ENCODE results near the gene THSD4.

The THSD4 gene

GRCh38 chr15:71094137-71094536 lies 21.1 kb upstream of the THSD4 start:
- Histone ChIP-seq H3K4me3 (ENCODE audit: low read length) (no peak overlapping the region), H3K27me3 (ENCODE audit: control insufficient read depth, low read length) (no peaks in the 10 kb centered on the region), H3K79me2 (ENCODE audit: control insufficient read depth, low read length) (no peaks in the 10 kb centered on the region), H4K20me1 (ENCODE audit: control insufficient read depth, insufficient read depth, low read depth, low read length) (no peaks in the 10 kb centered on the region), H3K27ac (ENCODE audit: low read depth, low read length) (no peak overlapping the region), H3K4me1 (ENCODE audit: control insufficient read depth, low read length) (no peaks in the 10 kb centered on the region), H3K36me3 (ENCODE audit: control insufficient read depth, low read length) (no peaks in the 10 kb centered on the region), H3K4me2 (ENCODE audit: low read length) (no peak overlapping the region), H3F3A (ENCODE audit: control insufficient read depth, insufficient read depth) (no peaks in the 10 kb centered on the region), H3K9me3 (ENCODE audit: control insufficient read depth, insufficient read depth, low read length) (no peaks in the 10 kb centered on the region; the same call in 1 of the 2 replicates), H3K9me2 (replicated peaks; ENCODE audit: control insufficient read depth, low read length) (no peaks in the 10 kb centered on the region)
- TF ChIP-seq CTCF (IDR thresholded peaks at IDR 0.05; ENCODE audit: low read depth, low read length, poor library complexity, severe bottlenecking) (no peak), EZH2phosphoT487 (IDR thresholded peaks at IDR 0.05; ENCODE audit: borderline replicate concordance, low read length) (no peak)

GRCh38 chr15:71096676-71097075 lies 18.6 kb upstream of the THSD4 start:
- no peak overlapping the region for H3K4me3 ChIP-seq (ENCODE audit: low read length)
- no peaks in the 10 kb centered on the region for H3K4me1 ChIP-seq (ENCODE audit: control insufficient read depth, low read length)
- no peaks in the 10 kb centered on the region; the same call in 1 of the 2 replicates for H3K9me3 ChIP-seq (ENCODE audit: control insufficient read depth, insufficient read depth, low read length)
- H3K4me2 ChIP-seq (ENCODE audit: low read length), result no peak overlapping the region
- H3K36me3 ChIP-seq (ENCODE audit: control insufficient read depth, low read length), result no peaks in the 10 kb centered on the region
- no peak overlapping the region for H3K27ac ChIP-seq (ENCODE audit: low read depth, low read length)
- H4K20me1 ChIP-seq (ENCODE audit: control insufficient read depth, insufficient read depth, low read depth, low read length), result no peaks in the 10 kb centered on the region
- H3K79me2 ChIP-seq (ENCODE audit: control insufficient read depth, low read length), result no peaks in the 10 kb centered on the region
- TF ChIP-seq CTCF (IDR thresholded peaks at IDR 0.05; ENCODE audit: low read depth, low read length, poor library complexity, severe bottlenecking), result no peak
- TF ChIP-seq EZH2phosphoT487 (IDR thresholded peaks at IDR 0.05; ENCODE audit: borderline replicate concordance, low read length), result no peak
- H3F3A ChIP-seq (ENCODE audit: control insufficient read depth, insufficient read depth), result no peaks in the 10 kb centered on the region
- H3K9me2 ChIP-seq (replicated peaks; ENCODE audit: control insufficient read depth, low read length), result no peaks in the 10 kb centered on the region
- no peaks in the 10 kb centered on the region for H3K27me3 ChIP-seq (ENCODE audit: control insufficient read depth, low read length)

- TF ChIP-seq EZH2phosphoT487 (IDR thresholded peaks at IDR 0.05; ENCODE audit: borderline replicate concordance, low read length) (no peak), CTCF (IDR thresholded peaks at IDR 0.05; ENCODE audit: low read depth, low read length, poor library complexity, severe bottlenecking) (no peak)
- no peaks in the 10 kb centered on the region for H3F3A ChIP-seq (ENCODE audit: control insufficient read depth, insufficient read depth)
- H3K4me3 ChIP-seq (ENCODE audit: low read length), result no peak overlapping the region
- H3K4me1 ChIP-seq (ENCODE audit: control insufficient read depth, low read length), result no peaks in the 10 kb centered on the region
- H3K4me2 ChIP-seq (ENCODE audit: low read length), result no peak overlapping the region
- no peaks in the 10 kb centered on the region for H3K36me3 ChIP-seq (ENCODE audit: control insufficient read depth, low read length)
- no peaks in the 10 kb centered on the region; the same call in 1 of the 2 replicates for H3K9me3 ChIP-seq (ENCODE audit: control insufficient read depth, insufficient read depth, low read length)
- no peak overlapping the region for H3K27ac ChIP-seq (ENCODE audit: low read depth, low read length)
- no peaks in the 10 kb centered on the region for H4K20me1 ChIP-seq (ENCODE audit: control insufficient read depth, insufficient read depth, low read depth, low read length)
- H3K9me2 ChIP-seq (replicated peaks; ENCODE audit: control insufficient read depth, low read length), result no peaks in the 10 kb centered on the region
- no peaks in the 10 kb centered on the region for H3K27me3 ChIP-seq (ENCODE audit: control insufficient read depth, low read length)
- H3K79me2 ChIP-seq (ENCODE audit: control insufficient read depth, low read length), result no peaks in the 10 kb centered on the region
Observed at GRCh38 chr15:71097890-71098289, 17.4 kb upstream of the THSD4 start.

- no peak for TF ChIP-seq CTCF (IDR thresholded peaks at IDR 0.05; ENCODE audit: low read depth, low read length, poor library complexity, severe bottlenecking)
- no peak for TF ChIP-seq EZH2phosphoT487 (IDR thresholded peaks at IDR 0.05; ENCODE audit: borderline replicate concordance, low read length)
Observed at GRCh38 chr15:71098920-71099319, 16.4 kb upstream of the THSD4 start.

More at GRCh38 chr15:71098920-71099319, 16.4 kb upstream of the THSD4 start:
- Histone ChIP-seq H3K79me2 (ENCODE audit: control insufficient read depth, low read length) (no peaks in the 10 kb centered on the region), H3K36me3 (ENCODE audit: control insufficient read depth, low read length) (no peaks in the 10 kb centered on the region), H3K4me1 (ENCODE audit: control insufficient read depth, low read length) (no peaks in the 10 kb centered on the region), H3K27me3 (ENCODE audit: control insufficient read depth, low read length) (no peaks in the 10 kb centered on the region), H4K20me1 (ENCODE audit: control insufficient read depth, insufficient read depth, low read depth, low read length) (no peaks in the 10 kb centered on the region), H3K4me3 (ENCODE audit: low read length) (no peak overlapping the region), H3K9me3 (ENCODE audit: control insufficient read depth, insufficient read depth, low read length) (no peaks in the 10 kb centered on the region), H3K9me2 (replicated peaks; ENCODE audit: control insufficient read depth, low read length) (no peaks in the 10 kb centered on the region), H3K4me2 (ENCODE audit: low read length) (no peak overlapping the region), H3K27ac (ENCODE audit: low read depth, low read length) (no peak overlapping the region), H3F3A (ENCODE audit: control insufficient read depth, insufficient read depth) (no peaks in the 10 kb centered on the region)
